NCI-H2196 (cell line): ENCODE results near the gene PRKCA.
"Not testable (repeated sequence)": the region's sequence is repeated elsewhere in the genome, so short reads cannot be mapped to it uniquely, and the experiment has no call there.

ENCODE experiments used
- DNase-seq: peaks from one replicate; lab custom pipeline; 2025; ENCODE audit not compliant: unreplicated experiment; lab: John Stamatoyannopoulos, UW

The PRKCA gene

DNA sequence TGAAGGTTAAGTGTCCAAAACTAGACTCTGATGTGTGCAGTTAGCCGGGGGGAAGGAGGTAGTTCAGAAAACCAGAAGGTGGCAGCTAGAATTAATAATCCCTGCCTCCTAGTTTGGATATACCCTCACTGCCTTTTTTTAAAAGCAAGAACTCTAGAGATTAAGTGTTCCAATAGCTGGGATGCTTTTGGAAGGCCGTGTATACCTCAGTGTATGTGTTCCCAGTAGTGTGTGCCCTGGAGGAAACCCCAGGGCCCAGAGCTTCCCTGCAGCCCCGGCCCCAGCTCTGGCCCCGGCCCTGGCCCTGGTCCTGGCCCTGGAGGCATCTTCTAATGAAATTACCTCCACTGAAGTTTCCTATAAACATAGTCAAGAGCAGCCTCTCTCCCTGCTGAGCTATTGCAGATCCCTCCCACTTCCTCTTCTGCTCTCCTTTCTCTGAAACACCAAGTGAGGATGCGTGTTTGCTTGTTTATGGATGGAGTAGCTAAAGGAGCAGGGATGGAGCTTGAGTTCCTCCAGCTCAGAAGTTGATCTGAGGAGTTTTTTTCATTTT lies 130.7 kb downstream of the PRKCA start:
- no peak for DNase-seq

DNA sequence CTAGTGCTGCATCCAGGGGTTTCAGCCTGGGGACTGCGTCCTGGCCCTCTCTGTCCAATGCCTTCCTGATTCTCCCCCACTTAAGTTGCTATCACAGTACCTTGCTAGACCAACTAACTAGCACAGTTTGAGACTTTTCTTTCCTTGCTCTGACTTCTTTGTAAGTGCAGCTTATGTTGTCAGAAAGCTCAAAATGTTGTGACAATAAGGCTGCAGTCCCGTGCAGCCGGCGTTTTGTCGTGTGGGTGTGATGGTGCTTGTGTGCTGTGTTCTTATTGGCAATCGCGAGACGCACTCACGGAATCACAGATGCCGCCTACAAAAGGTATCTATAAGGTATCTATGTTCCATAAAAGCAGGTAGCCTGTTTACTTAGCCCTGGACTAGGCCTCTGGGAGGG lies 132.8 kb downstream of the PRKCA start:
- no peak for DNase-seq

DNA sequence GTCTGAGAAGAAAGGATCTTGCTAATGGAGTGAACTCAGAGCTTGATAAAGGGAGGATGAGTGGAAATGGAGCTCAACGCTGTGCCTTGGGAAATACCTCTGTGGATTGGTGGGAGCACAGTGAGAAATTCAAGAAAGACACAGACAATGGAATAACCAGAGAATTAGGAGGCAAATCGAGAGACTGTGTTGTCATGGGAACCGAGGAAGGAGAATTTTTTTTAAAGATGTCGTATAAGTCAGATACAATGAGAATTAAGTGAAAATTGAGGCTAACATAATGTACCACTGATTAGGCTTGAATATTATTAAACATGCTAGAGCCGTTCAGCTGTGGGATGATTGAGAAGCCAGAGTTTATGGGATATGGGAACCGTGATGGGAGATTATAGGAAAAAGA lies 134.2 kb downstream of the PRKCA start:
- DNase-seq, result no peak

DNA sequence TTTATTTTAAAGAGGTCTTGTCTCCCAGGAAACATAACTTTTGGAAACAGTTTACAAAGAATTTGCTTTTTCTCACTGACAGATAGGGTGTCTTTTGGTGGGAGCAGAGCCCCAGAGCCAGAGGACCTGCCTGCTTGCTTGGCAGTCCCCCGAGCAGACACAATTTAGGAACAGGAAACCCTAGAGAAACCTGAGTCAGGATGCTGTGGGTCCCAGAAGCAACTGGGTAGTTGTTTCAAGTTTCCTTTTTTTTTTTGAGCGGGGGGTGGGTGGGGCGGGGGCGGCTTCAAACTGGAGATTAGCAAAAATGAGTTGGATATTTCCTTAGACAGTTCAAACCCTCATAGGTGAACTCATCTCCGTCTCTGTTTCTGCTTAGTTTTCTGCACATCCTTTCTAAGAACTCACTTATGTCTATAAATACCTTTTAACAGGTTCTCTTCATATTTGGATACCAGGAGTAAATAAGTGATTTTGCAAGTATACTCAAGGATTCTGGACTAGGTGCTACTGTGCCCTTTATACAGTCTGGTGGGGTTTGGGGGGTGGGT lies 135.1 kb downstream of the PRKCA start:
- no peak for DNase-seq

DNA sequence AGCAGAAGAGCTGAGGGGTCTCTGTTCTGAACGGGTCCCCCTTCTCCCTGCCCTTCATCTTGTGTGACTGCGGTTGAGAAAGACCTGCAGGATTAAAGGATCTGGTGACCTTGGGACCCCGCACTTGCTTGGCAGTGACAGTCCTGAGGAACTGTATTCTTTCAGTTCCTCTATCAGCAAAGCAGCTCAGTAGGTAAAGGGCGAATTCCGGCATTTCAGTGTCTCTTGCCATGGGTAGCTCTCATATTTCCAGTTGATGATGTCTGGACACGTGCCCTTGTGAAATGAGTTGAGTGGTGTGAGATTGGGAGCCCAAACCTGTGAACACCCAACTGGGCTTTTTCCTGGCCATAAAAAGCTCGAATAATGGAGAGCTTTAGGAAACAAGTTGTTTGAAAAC lies 135.7 kb downstream of the PRKCA start:
- no peak for DNase-seq

DNA sequence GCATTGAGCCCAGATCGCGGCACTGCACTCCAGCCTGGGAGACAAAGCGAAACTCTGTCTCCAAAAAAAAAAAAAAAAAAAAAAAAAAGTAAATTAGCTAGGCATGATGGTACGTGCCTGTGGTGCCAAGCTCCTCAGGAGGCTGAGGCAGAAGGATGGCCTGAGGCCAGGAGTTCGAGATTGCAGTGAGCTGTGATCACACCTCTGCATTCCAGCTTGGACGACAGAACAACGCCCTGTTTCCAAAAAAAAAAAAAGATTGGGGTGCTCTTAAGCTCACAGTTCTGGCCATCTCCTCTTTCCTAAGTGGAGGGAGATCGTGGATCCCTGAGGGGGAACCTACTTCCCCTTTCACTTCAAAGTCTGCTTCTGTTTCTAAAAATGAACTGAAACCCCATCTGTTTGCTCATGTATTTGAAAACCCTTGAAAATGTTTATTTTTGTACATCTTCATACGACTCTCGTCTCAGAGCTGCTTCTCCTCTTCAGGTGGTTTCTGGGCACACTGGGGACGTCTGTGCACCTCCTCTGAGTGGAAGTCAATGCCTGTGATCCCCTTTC lies 138.8 kb downstream of the PRKCA start:
- no peak for DNase-seq

DNA sequence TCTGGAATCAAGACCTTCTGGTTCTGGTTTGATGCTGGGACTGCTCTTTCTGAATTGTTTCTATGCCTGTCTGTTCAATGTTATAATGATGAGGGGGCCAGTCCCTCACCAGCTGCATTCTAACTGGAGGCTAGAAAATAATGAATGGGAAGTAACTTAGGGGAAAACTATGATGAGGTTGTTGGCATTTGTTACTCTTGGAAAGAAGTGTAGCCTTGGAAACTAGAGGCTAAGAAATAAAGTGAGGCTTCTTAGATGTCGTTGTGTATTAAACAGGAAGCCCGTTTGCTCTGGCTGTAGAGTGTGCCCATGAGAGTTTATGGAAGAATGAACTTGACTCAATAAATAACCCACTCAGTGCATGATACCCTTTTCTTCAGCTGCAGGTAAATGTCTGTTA lies 140.8 kb downstream of the PRKCA start:
- DNase-seq, result no peak

DNA sequence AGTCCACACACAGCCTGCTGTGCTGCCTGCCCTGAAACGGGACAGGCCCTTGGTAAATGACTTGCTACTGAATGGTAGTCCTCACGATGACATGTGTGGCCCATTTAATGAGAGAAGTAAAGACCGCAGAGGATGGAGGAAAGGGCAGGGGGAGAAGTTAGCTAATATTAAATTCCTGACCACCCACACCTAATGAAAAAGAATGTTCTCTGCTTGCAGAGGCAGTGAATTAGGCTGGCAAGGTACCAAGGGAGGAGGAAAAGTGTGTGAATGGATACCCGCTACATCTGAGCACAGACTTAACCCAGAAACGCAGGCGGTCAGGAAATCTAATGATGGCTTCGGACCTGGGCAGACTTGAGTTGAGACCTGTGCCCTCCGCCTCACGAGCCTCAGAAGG lies 141.2 kb downstream of the PRKCA start:
- no peak for DNase-seq

DNA sequence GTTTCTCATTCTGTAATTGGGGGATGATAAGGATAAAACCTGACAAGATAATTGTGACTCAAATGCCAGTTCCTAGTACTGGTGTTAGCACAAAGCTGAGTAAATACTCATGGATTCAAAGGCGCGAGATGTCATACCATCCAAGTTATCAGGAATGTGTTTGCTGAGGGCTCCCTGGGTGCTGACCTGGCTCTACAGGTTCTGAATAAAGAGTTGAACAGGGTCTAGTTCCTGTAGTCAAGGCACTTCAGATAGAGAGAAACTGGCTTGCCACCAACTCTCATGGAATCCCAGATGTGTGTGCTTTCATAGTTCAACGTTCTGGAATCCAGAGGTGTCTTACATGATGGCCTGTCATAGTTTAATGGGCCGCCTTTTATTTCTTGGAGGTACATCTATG lies 141.6 kb downstream of the PRKCA start:
- no peak for DNase-seq

DNA sequence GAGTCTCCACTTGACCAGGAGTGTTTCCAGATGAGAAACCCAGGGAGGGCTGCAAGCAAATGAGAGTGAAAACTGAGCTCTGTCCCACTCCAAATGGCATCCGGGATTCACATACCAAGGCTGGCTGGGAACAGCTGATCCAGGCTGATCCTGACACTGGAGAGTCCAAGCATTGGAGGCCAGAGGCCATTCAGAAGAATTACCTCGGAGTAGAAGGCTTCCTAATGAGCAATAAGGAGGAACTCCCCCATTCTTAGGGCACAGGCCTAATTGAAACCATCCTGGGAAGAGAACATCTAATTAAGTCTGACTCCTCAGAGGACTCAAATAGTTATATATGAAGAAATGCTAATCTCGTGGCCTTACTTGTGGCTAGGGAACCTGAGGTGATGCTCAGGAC lies 142.8 kb downstream of the PRKCA start:
- no peak for DNase-seq

DNA sequence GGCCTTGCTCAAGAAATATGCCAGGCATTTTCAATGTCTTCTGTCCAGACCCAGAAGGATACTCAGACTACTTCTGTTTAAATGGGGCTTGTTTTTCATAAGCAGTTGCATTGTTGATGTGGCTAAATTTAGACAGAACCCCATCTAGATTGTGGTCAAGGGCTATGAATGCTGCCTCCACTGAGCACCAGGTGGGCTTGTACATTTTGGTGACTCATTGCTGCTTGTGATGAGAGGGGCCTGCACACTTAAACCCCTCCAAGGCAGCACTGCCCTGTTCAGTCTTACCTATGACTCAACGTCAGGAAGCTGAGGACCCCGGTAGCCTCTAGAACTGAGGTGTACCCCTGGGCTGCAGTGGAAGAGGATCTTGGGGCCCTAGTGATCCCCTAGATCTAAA lies 144.0 kb downstream of the PRKCA start:
- DNase-seq, result no peak

DNA sequence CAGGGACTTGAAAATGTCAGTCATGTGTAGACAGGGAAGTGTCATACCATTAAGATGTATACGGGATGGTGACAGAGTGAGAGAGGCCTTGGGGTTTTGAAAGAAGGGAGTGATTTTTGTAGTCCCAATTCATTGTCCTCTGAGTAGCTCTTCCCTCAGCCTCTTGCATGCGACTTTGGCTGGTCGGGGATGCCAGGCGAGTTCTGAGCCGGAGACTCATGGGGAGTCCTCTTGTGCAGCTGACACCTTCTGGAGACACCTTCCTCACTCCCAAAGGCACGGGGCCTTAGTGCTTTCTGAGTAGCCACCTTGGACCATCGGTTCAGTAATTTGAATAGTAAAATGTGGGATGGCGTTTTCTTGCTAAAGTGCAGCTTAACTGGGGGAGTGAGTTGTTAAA lies 144.7 kb downstream of the PRKCA start:
- no peak for DNase-seq

DNA sequence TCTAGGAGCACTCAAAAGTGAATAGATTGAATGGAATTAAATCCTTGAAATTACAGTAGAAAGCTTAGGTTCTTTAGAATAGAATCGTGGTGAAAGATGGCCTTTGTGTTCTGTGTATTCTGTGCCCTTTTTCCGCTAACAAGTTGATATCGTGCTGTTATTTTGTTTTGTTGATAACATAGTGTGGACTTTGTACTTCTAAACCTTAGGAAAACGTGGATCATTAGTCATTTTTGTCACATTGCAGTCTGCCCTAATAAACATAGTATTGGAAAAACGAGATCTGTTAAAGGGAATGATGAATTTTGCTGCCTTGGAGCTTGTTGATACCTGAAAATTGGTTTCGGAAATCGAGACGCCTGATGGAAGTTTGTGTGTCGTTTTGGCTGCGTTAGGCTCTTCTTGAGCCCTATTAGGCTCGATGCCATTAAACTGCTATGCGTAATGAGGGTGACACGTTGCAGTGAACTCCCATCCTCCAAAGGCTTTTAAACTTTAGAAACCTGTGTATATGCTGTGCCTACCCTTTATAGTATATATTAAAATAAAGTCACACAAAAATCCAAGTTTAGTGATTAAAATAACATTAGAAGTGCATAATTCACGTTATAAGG lies 145.7 kb downstream of the PRKCA start:
- DNase-seq, result no peak

DNA sequence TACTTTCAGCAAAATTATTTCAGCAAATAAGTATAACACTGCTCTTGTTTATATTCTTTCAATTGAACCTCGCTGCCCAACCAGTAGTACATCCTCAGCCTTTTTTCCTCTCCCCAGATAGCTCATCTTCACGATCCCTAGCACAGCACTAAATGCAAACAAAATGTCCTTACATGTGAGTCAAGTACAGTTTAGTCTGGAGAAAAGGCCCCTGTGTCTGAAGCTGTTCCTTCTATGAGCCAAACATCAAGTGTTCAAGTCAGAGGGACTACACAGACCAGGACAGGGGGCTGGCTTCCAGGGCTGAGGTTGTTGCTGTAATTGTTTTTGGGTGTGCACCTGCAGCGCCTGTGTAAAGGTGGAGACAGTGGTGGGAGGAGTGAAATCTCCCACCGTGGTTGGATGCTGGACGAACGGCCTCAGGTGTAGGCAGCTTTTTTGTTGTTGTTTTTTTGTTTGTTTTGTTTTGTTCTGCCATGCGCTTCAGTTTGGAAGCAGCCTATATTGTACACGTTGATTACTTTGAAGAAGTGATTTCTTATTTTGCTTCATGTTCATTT lies 147.1 kb downstream of the PRKCA start:
- no peak for DNase-seq

DNA sequence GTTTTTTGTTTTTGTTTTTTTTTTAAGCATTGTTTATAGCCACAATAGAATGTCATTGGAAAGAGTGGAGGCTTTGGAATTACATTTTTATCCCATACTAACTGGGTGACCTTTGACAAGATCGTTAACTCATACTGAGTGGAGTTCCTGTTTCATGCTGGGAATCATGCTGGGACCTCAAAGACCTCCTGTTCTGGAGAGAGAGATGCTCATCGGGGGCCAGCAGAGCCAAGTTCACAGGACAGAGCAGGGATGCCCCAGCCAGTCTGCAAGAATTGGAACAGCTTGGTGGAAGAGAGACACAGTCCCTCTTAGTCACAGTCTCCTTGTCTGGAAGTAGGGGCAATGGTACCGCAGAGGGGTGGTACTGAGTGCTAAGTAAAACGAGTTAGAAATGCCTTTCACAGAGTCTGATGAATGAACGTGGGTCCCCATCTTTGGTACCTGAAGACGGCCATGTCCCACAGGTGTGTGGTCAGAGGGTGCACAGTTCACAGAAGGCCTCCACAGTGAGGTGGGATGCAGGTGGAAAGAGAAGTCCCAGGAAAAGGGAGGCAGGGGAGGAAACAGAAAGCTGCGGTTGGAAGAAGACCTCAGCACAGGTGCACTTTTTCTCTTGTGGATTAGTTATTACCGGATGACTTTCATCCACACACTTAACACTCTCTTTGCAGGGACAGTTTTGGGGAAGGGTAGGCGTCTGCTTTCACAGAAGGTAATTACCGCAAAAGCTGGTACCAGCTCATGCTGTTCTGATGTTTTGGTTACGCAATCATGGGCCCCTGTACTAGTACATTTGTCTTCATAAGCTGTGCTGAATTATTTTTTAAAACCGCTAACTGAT lies 147.8 kb downstream of the PRKCA start:
- DNase-seq, result no peak

DNA sequence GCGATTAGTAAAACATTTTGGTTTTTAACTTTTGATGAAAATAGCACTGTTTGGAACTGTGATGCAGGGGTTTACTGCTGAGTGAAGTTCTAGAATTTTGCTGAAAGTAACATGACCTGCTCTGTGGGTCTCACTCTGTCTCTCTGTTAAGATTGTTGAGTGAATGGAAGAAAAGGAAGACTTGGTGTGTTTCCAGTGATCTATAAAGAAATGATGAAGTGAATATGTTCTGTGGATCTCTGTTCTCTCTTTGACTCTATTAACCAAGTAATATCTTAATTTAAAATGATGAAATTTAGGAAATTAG lies 148.4 kb downstream of the PRKCA start:
- no peak for DNase-seq

DNA sequence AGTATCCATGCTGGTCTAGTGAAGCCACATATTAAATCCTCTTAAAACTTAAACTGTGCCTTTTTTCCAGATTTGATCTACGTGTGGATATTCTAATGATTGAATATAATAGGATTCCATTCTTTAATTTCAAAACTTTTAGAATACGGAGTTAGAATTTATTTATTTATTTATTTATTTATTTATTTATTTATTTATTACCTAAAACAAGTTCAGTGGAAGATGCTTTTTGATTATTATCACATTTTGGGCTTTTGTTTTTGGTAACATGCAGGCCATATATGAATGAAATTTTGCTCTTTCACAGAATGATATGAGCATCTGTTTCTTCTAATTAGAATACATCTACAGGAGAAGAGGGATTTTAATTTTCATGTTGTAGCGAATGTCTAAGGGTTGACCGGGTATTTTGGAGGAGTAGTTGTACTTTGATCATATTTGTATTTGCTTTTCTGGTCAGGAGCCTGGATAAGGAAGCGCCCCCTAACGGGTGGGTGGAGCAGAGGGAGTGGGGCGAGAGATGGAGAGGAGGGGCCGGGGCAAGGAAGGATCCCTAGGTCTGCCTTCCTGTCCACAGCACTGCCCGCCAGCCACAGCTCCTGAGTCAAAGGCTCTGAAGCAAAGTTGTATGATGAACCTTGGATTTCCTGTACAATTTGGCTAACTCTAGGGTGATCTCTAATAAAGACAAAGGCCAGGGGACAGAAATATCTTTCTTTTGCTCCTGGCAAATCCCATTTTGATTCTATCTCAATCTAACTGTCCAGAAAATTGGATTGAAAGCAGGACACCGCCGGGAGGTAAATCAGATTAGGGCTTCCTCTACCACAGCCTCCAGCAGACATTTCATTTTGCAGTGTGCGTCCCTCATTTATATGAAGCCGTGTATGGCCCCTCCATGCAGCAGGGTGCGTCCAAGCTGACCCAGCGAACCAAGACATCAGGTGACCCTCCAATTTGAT lies 149.1 kb downstream of the PRKCA start:
- DNase-seq, result no peak

DNA sequence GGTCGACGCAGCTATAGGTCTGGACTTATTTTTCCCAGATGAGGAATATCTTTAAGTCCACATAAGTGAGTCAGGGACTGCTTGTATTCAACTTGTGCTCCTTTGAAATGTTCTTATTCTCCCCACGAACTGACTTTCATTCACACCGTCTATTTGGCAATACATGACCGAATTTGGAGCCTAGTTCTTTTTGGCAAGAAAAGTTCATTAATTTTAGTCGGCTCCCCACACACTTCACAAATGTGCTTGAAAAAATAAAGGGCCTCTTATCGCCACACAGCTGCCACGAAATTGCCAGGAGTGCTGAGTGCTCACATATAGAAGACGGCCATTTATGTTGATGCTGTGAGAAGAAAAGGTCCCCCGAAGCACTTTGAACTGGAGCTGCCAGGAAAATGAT lies 152.6 kb downstream of the PRKCA start:
- no peak for DNase-seq

DNA sequence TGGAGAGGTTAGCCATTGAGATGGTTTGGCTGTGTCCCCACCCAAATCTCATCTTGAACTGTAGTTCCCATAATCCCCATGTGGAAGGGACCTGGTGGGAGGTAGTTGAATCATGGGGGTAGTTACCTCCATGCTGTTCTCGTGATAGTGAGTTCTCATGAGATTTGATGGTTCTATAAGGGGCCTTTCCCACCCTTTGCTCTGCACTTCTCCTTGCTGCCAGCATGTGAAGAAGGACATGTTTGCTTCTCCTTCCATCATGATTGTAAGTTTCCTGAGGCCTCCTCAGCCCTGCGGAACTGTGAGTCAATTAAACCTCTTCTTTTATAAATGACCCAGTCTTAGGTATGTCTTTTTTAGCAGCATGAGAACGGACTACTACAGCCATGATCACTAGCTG lies 155.1 kb downstream of the PRKCA start:
- DNase-seq, result not testable (repeated sequence)

DNA sequence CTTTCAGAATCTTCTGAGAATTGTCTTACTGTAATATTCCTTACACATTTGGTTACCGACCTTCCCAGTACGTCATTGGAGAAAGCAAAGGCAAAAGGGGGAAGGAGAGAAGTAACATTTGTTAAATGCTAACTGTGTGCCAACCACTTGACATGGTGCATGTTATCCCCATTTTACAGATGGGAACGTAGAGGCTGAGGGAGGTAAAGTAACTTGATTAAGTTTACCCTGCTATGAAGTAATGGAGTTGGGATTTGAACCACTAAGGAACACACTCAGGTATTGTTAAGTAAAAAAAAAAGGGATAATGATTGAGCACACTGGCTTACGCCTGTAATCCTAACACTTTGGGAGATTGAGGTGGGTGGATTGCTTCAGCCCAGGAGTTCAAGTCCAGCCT lies 156.4 kb downstream of the PRKCA start:
- no peak for DNase-seq

DNA sequence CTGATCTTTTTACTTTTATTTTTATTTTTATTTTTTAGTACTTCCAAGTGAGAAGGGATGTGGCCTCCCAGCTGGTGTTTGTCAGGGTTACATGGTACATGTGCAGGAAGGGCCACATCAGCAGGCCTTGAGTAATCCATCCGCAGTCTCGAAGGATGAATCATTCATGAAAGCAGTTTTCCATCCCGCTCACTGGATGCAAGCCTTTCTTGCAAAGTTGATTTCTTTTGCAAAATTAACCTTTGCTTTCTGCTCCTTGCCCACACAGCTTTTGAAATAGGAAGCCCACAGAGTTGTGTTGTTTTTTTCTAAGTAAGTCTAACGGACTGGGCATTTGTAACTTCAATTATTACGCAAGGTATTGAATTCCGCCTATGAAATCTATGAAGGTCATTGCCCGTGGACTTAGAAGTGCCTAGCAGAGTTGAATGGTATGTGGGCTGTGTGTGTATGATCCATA lies 157.4 kb downstream of the PRKCA start:
- DNase-seq, result no peak
